NCI-H1694 treated with DMSO at 0.1 percent for 48 hours (cell line): Measurements from ENCODE around the gene GRID1.

ENCODE experiments used
- DNase-seq: peaks from one replicate; lab custom pipeline; 2025; lab: John Stamatoyannopoulos, UW

GRID1 gene

GRCh38 chr10:85594239-85594638 is 772.4 kb downstream of the GRID1 start:
- no peak for DNase-seq

GRCh38 chr10:85593226-85593772 is 773.3 kb downstream of the GRID1 start:
- peak; percentile 4 for DNase-seq

- no peak for DNase-seq
These were observed 785.2 kb downstream of the GRID1 start for GRCh38 chr10:85581371-85581770.

- no peak for DNase-seq
These were observed 786.0 kb downstream of the GRID1 start for GRCh38 chr10:85580585-85580984.

- DNase-seq = no peak
These were observed 787.7 kb downstream of the GRID1 start for GRCh38 chr10:85578860-85579259.

DNA sequence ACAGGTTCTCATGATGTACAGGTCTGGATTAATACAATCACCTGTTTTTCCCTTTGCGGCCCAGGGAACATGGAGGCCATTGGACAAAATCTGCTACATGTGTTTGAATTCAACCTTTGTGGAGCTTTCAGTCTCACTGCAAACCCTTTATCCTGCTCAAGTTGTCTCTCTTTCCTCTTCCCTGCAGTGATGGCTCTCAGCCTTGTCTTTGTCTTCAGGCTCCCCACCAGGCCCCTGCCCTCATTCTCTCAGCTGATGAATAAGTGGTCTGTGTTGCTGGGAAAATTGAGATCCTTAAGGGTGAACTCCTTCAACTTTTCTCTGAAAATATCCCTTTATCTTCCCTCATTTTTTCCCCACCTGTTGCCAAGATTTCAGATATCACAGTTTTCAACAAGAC is 791.2 kb downstream of the GRID1 start:
- no peak for DNase-seq

GRCh38 chr10:85570871-85571270 is 795.7 kb downstream of the GRID1 start:
- DNase-seq = no peak

DNA sequence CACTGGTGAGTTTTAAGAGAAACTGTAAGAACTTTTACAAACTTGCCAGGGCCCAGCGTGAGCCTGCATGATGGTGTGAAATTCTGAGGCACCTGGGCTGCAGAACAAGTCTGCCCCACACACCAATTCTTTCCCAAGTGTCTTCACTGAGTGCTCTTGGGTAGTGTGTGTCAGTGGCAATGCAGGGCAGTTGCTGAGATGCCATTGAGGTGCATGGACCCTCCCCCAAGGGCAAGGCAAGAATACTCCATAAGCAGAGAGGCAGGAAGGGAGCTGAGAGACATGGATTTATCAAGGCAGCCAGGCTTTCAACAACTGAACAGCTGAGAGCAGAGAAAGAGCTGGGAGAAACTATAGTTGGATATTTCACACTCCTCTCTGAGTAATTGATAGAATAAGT is 801.2 kb downstream of the GRID1 start:
- no peak for DNase-seq

DNA sequence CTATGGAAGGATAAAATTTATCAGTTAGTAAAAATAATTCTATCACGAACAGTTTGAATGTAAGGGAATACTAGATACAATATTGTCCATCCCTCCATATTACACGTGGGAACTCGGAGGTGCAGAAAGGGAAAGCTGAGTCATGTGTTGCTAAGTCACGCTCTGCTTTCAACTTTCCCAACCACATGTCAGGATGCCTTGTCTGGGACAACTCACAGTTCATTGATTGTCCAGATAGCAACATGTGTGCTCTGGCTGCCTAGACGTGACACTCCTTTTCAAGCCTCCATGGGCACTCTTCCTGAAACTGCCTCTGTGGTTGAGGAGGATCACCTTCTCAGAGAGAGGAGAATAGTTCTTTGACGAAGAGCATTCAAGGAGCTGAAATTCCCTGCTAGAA is 808.1 kb downstream of the GRID1 start:
- no peak for DNase-seq

GRCh38 chr10:85557706-85558105 is 808.9 kb downstream of the GRID1 start:
- DNase-seq = no peak

DNA sequence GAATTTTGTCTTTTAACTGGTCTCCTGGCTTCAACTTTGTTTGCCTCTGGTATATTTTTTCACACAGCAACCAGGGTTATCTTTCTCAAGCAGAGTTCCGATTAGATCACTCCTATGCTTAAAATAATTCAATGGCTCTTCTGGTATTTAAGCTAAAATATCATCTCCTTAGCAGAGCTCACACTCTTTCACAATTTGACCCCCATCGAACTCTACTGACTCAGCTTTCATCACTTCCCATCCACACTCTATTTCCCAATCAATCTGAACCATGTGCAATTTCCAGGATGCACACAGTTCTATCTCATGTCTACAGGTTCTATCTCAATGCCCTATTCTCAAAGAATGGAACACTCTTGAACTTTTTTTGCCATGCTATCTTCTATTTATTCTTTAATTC is 809.5 kb downstream of the GRID1 start:
- DNase-seq = peak; percentile 4
